Sigmoid colon (tissue), 7 donors: ENCODE measurements around the gene ZNF483. TPM values are rescaled to one million over a fixed set of nuclear protein-coding genes. Genes with fewer than 3 reads are reported as not detected.

Experiments
- DNase-seq: peaks from one replicate; pipeline ENCODE4 v3.0.0-alpha.2; 2019
- H3K27ac ChIP-seq, 4 donors: fragments of 200-600 bp; sonication (generic); one replicate each; pipeline ENCODE4 v1.5.1; 2016 to 2019; ENCODE audit warnings: mild to moderate bottlenecking in 1 of 4
- H3K27me3 ChIP-seq, 3 donors: fragments of 200-600 bp; sonication (generic); one replicate each; pipeline ENCODE4 v1.5.1; 2019; ENCODE audit warnings: mild to moderate bottlenecking in 1 of 3
- H3K36me3 ChIP-seq, 4 donors: fragments of 200-600 bp; sonication (generic); one replicate each; pipeline ENCODE4 v1.5.1; 2016 to 2019
- H3K4me1 ChIP-seq, 4 donors: fragments of 200-600 bp; sonication (generic); one replicate each; pipeline ENCODE4 v1.5.1; 2017 to 2019
- H3K4me3 ChIP-seq, 4 donors: fragments of 200-600 bp; sonication (generic); one replicate each; pipeline ENCODE4 v1.5.1; 2017 to 2019; ENCODE audit warnings: mild to moderate bottlenecking in 2 of 4, moderate library complexity in 1 of 4
- H3K9me3 ChIP-seq, 4 donors: fragments of 200-600 bp in 3 of 4; sonication (generic) in 3 of 4; one replicate each; pipeline versions ENCODE4 v1.5.1 to v1.6.1; 2013 to 2019
- EP300 ChIP-seq, 4 donors: sonication (generic); formaldehyde crosslinking; IDR thresholded peaks; one replicate each; pipeline ENCODE4 v1.6.1; 2017; ENCODE audit warnings: antibody characterized with exemption in 4 of 4
- POLR2A ChIP-seq, 2 donors: fragments of 450-650 bp; IDR thresholded peaks; one replicate each; pipeline ENCODE4 v1.6.1; 2016; ENCODE audit warnings: antibody characterized with exemption in 2 of 2, mild to moderate bottlenecking in 2 of 2, moderate library complexity in 2 of 2
- POLR2AphosphoS5 ChIP-seq, 4 donors: sonication (generic); formaldehyde crosslinking; IDR thresholded peaks; one replicate each; pipeline ENCODE4 v1.6.1; 2017; ENCODE audit warnings: antibody characterized with exemption in 4 of 4
- WGBS, 2 donors: extraction: QIAGEN DNeasy Blood & Tissue Kit; methylation state at CpG; one replicate each; pipeline ENCODE4 v1.1.7; 2013; 5-methylcytosine and 5-hydroxymethylcytosine counted together
- intact Hi-C: fragments of 100-400 bp; cut with DNase I; formaldehyde crosslinking; loops from one replicate; pipeline ENCODE4 v1.15.1; 2023
- polyA plus RNA-seq, 3 donors: library from polyadenylated mRNA; stranded (reverse); fragments of 200-250 nt; gene quantifications; one replicate each; pipeline ENCODE4 v1.2.3, GENCODE V29; 2013
- total RNA-seq, 4 donors: library from RNA; depleted of rRNA; stranded (reverse); fragments of >200 nt; gene quantifications; one replicate each; pipeline ENCODE4 v1.1.0, GENCODE V29; 2016
- TF ChIP-seq, protein P1 (sequence below), 4 experiments: fragments of 450-650 bp in 3 of 4; fragments of 200-600 bp in 1 of 4; IDR thresholded peaks; one replicate each; pipeline ENCODE4 v1.5.1; 2016 to 2019; ENCODE audit warnings: antibody characterized with exemption in 4 of 4, mild to moderate bottlenecking in 3 of 4, moderate library complexity in 2 of 4
- donor health status: healthy with polysubstance abuse.
- donor health status: Bipolar disorder and iron deficiency.
- donor health status: healthy.

The ZNF483 gene
- total and polyA plus RNA-seq, 7 donors = 0.23 to 22.7 (median 20.0) TPM; not detected in 1

GRCh38 chr9:111516061-111516465 is 8.9 kb upstream of the ZNF483 start:
- H3K27ac ChIP-seq = no peak overlapping the region
- no peaks in the 10 kb centered on the region for H3K4me1 ChIP-seq
- TF ChIP-seq, protein P1, sequence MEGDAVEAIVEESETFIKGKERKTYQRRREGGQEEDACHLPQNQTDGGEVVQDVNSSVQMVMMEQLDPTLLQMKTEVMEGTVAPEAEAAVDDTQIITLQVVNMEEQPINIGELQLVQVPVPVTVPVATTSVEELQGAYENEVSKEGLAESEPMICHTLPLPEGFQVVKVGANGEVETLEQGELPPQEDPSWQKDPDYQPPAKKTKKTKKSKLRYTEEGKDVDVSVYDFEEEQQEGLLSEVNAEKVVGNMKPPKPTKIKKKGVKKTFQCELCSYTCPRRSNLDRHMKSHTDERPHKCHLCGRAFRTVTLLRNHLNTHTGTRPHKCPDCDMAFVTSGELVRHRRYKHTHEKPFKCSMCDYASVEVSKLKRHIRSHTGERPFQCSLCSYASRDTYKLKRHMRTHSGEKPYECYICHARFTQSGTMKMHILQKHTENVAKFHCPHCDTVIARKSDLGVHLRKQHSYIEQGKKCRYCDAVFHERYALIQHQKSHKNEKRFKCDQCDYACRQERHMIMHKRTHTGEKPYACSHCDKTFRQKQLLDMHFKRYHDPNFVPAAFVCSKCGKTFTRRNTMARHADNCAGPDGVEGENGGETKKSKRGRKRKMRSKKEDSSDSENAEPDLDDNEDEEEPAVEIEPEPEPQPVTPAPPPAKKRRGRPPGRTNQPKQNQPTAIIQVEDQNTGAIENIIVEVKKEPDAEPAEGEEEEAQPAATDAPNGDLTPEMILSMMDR (IDR thresholded peaks at IDR 0.05) = no peak
- TF ChIP-seq EP300 (IDR thresholded peaks at IDR 0.05) = no peak
- TF ChIP-seq POLR2A (IDR thresholded peaks at IDR 0.05) = no peak
- TF ChIP-seq POLR2AphosphoS5 (IDR thresholded peaks at IDR 0.05) = no peak
- H3K4me3 ChIP-seq = no peak overlapping the region
- H3K36me3 ChIP-seq = no peaks in the 10 kb centered on the region
- no peaks in the 10 kb centered on the region for H3K27me3 ChIP-seq
- no peaks in the 10 kb centered on the region for H3K9me3 ChIP-seq
- 77 to 83% methylated on average over 2 of the region's 2 CpGs for WGBS, 2 donors
- intact Hi-C loops = no loop called here
- DNase-seq = no peak

DNA sequence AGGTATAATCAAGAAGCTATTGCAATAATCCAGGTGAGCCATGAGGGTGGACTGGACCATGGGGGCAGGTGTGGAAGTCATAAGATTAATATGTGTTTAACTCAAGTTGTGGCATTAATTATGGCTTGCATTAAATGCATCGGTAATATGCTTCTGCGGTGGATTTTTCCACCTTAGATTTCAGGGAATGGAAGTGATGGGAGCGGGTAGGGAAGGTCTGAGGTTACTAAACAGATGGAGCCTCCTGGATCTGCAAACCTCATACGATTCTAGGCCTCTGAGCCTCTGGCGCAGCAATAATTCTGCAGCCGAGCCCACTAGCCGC is 286 bp upstream of the ZNF483 start:
- no peaks in the 10 kb centered on the region for H3K27me3 ChIP-seq
- peak overlapping the region; percentile 66 to 81 (median 73) for H3K27ac ChIP-seq
- no peak for DNase-seq
- peaks cover 0 to 13% (median 6%) of the 10 kb centered on the region in 4 donors for H3K4me1 ChIP-seq
- 23 to 35% methylated on average over 7 of the region's 7 CpGs for WGBS, 2 donors
- intact Hi-C loops = loop anchor here (1.0 kb wide), 1 partner anchor 41 kb away; no protein-coding TSS in a partner anchor
- no peaks in the 10 kb centered on the region for H3K9me3 ChIP-seq
- TF ChIP-seq POLR2A (IDR thresholded peaks at IDR 0.05) = no peak
- TF ChIP-seq EP300 (IDR thresholded peaks at IDR 0.05) = no peak
- TF ChIP-seq, protein P1 (IDR thresholded peaks at IDR 0.05) = no peak
- no peak for TF ChIP-seq POLR2AphosphoS5 (IDR thresholded peaks at IDR 0.05)
- peak overlapping the region; percentile 59 to 91 (median 85) for H3K4me3 ChIP-seq
- H3K36me3 ChIP-seq = peaks cover 0 to 23% (median 6%) of the 10 kb centered on the region in 4 donors

- intact Hi-C loops = no loop called here
- WGBS, 2 donors = 92 to 93% methylated on average over 2 of the region's 2 CpGs
Measured at GRCh38 chr9:111527347-111527746, 2.4 kb downstream of the ZNF483 start.

DNA sequence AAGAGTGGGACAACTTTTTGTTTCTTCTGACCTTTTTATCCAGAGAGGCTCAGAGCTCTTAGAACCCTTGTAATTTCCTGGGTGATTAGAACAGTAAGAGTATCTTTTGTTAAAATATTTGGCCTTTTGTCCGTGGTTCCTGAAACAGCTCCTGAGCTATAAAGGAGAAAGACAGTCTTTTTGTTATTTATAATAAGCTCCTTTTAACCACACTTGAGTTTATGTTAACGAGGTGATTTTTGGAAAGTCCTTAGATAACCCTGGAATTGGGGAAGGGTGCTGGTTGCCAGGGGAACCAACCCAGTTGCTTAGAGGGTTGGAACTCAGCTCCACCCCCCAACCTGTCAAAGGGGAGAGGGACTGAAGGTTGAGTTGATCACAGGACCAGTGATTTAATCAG is 4.8 kb downstream of the ZNF483 start:
- Histone ChIP-seq H3K4me1 (peaks cover 0 to 13% (median 6%) of the 10 kb centered on the region in 4 donors), H3K9me3 (peaks cover 0 to 11% (median 7%) of the 10 kb centered on the region in 4 donors), H3K4me3 (no peak overlapping the region), H3K36me3 (peaks cover 10 to 73% (median 19%) of the 10 kb centered on the region in 4 donors), H3K27me3 (no peaks in the 10 kb centered on the region), H3K27ac (no peak overlapping the region)
- TF ChIP-seq POLR2A (IDR thresholded peaks at IDR 0.05) (no peak), EP300 (IDR thresholded peaks at IDR 0.05) (no peak), POLR2AphosphoS5 (IDR thresholded peaks at IDR 0.05) (no peak)
- TF ChIP-seq, protein P1 (IDR thresholded peaks at IDR 0.05) = no peak
- intact Hi-C loops = no loop called here
- DNase-seq = no peak
- WGBS, 2 donors = 35 to 42% methylated on average over 2 of the region's 2 CpGs

More at GRCh38 chr9:111527347-111527746, 2.4 kb downstream of the ZNF483 start:
- H3K4me3 ChIP-seq = no peak overlapping the region
- peaks cover 0 to 49% (median 8%) of the 10 kb centered on the region in 4 donors for H3K36me3 ChIP-seq
- peaks cover 0 to 13% (median 6%) of the 10 kb centered on the region in 4 donors for H3K4me1 ChIP-seq
- no peak overlapping the region for H3K27ac ChIP-seq
- no peak for DNase-seq
- H3K27me3 ChIP-seq = no peaks in the 10 kb centered on the region
- H3K9me3 ChIP-seq = no peaks in the 10 kb centered on the region
- TF ChIP-seq, protein P1 (IDR thresholded peaks at IDR 0.05) = no peak
- no peak for TF ChIP-seq POLR2AphosphoS5 (IDR thresholded peaks at IDR 0.05)
- no peak for TF ChIP-seq POLR2A (IDR thresholded peaks at IDR 0.05)
- no peak for TF ChIP-seq EP300 (IDR thresholded peaks at IDR 0.05)

- no peak overlapping the region for H3K27ac ChIP-seq
- 82 to 96% methylated on average over 4 of the region's 4 CpGs for WGBS, 2 donors
- no peaks in the 10 kb centered on the region for H3K27me3 ChIP-seq
- TF ChIP-seq POLR2A (IDR thresholded peaks at IDR 0.05) (no peak), POLR2AphosphoS5 (IDR thresholded peaks at IDR 0.05) (no peak), EP300 (IDR thresholded peaks at IDR 0.05) (no peak)
- TF ChIP-seq, protein P1 (IDR thresholded peaks at IDR 0.05) = no peak
- H3K9me3 ChIP-seq = peaks cover 0 to 13% (median 12%) of the 10 kb centered on the region in 4 donors
- peaks cover 0 to 3% (median 1%) of the 10 kb centered on the region in 4 donors for H3K4me1 ChIP-seq
- intact Hi-C loops = no loop called here
- no peak for DNase-seq
- peaks cover 24 to 92% (median 28%) of the 10 kb centered on the region in 4 donors for H3K36me3 ChIP-seq
- no peak overlapping the region for H3K4me3 ChIP-seq
Measured at GRCh38 chr9:111531716-111532115, 6.7 kb downstream of the ZNF483 start.
